ENCODE measurements around the gene PRDX2.

PRDX2 gene

GRCh38 chr19:12841094-12841493, 39.5 kb upstream of the PRDX2 start:
- H3K4me3 ChIP-seq (replicated peaks; ENCODE audit: low read depth, low read length), result peak overlapping the region; percentile 2; the same call in 1 of the 2 replicates
- no peak for TF ChIP-seq CTCF (IDR thresholded peaks at IDR 0.05; ENCODE audit: low read depth, low read length, missing control alignments)
- no peak for DNase-seq (ENCODE audit: extremely low read depth, low read depth)

GRCh38 chr19:12840091-12841079, 38.8 kb upstream of the PRDX2 start:
- peak overlapping the region; percentile 2; the same call in 1 of the 2 replicates for H3K4me3 ChIP-seq (replicated peaks; ENCODE audit: low read depth, low read length)
- no peak for TF ChIP-seq CTCF (IDR thresholded peaks at IDR 0.05; ENCODE audit: low read depth, low read length, missing control alignments)
- peak; percentile 40 for DNase-seq (ENCODE audit: extremely low read depth, low read depth)

- TF ChIP-seq CTCF (IDR thresholded peaks at IDR 0.05; ENCODE audit: low read depth, low read length, missing control alignments), result no peak
- DNase-seq (ENCODE audit: extremely low read depth, low read depth), result no peak
- peak overlapping the region; percentile 35 for H3K4me3 ChIP-seq (replicated peaks; ENCODE audit: low read depth, low read length)
Measured at GRCh38 chr19:12838886-12839756, 37.5 kb upstream of the PRDX2 start.

GRCh38 chr19:12838182-12838885, 36.7 kb upstream of the PRDX2 start, which contains the start of gene MAST1:
TSS of gene MAST1 (plus strand) at chr19:12838515. CDS start at chr19:12838573, 58 bp downstream.
- DNase-seq (ENCODE audit: extremely low read depth, low read depth), result no peak
- TF ChIP-seq CTCF (IDR thresholded peaks at IDR 0.05; ENCODE audit: low read depth, low read length, missing control alignments), result no peak

GRCh38 chr19:12837225-12837624, 35.6 kb upstream of the PRDX2 start:
- no peak for TF ChIP-seq CTCF (IDR thresholded peaks at IDR 0.05; ENCODE audit: low read depth, low read length, missing control alignments)
- DNase-seq (ENCODE audit: extremely low read depth, low read depth), result no peak
- H3K4me3 ChIP-seq (replicated peaks; ENCODE audit: low read depth, low read length), result no peak overlapping the region

More at GRCh38 chr19:12838182-12838885, 36.7 kb upstream of the PRDX2 start, which contains the start of gene MAST1:
- peak within 1 kb of the TSS; percentile 35 for H3K4me3 ChIP-seq (replicated peaks; ENCODE audit: low read depth, low read length)

GRCh38 chr19:12836529-12836863, 34.9 kb upstream of the PRDX2 start:
- no peak overlapping the region for H3K4me3 ChIP-seq (replicated peaks; ENCODE audit: low read depth, low read length)
- TF ChIP-seq CTCF (IDR thresholded peaks at IDR 0.05; ENCODE audit: low read depth, low read length, missing control alignments), result no peak
- no peak for DNase-seq (ENCODE audit: extremely low read depth, low read depth)

All from HFF-Myc (cell line).